GM12878 (cell line): Measurements from ENCODE around the gene SLC24A4. TPM values are rescaled to one million over a fixed set of nuclear protein-coding genes. Genes with fewer than 3 reads are reported as not detected.

Source experiments
- ATAC-seq: fragments of 200-7000 bp; cut with Tn5 transposase; 3 replicates; pipeline ENCODE4 v1.9.1; 2020; ENCODE audit warnings: mild to moderate bottlenecking, moderate library complexity
- BruUV-seq: library from RNA; stranded (reverse); fragments of 400-500 nt; replicated peaks from 2 replicates; lab custom pipeline; 2021; lab: Mats Ljungman, UMichigan
- CTCF ChIA-PET: fragments of 300-600 bp; sonication (Branson Sonifier 250); formaldehyde crosslinking; extraction: SDS; loops from one replicate; lab custom pipeline; 2021; ENCODE audit warnings: inconsistent platforms; lab: Yijun Ruan, JAX
- POLR2A ChIA-PET: fragments of 350-600 bp; formaldehyde crosslinking; extraction: SDS; loops from one replicate; lab custom pipeline; 2021; ENCODE audit warnings: inconsistent platforms; lab: Charles Lee
- RAD21 ChIA-PET: fragments of 300-600 bp; sonication (Branson Sonifier 250); formaldehyde crosslinking; loops from one replicate; lab custom pipeline; 2023; ENCODE audit warnings: antibody characterized with exemption; ENCODE audit not compliant: unreplicated experiment; lab: Charles Lee
- SMC1A ChIA-PET: fragments of 300-600 bp; sonication (Branson Sonifier 250); formaldehyde crosslinking; loops from one replicate; lab custom pipeline; 2023; ENCODE audit not compliant: unreplicated experiment, uncharacterized antibody; lab: Charles Lee
- DNase-seq: peaks from one replicate; pipeline ENCODE4 v3.0.0-alpha.2; 2011; ENCODE audit warnings: low read depth, low spot score
- FAIRE-seq: peaks from 3 replicates; lab custom pipeline; 2011; peaks lifted over from hg19 to GRCh38; lab: Jason Lieb, UNC
- H2AFZ ChIP-seq: 2 replicates; pipeline ENCODE4 v1.6.0; 2011; ENCODE audit warnings: low read depth, low read length, control low read depth; ENCODE audit not compliant: control insufficient read depth
- H3K27ac ChIP-seq: 2 replicates; pipeline ENCODE4 v1.5.1; 2011; ENCODE audit warnings: control low read depth; ENCODE audit not compliant: control insufficient read depth, insufficient read depth
- H3K27me3 ChIP-seq, 2 experiments: replicated peaks in 1 of 2; 2 replicates each; pipeline versions ENCODE4 v1.6.0 to v1.6.1; 2011; ENCODE audit warnings: low read length in 1 of 2; ENCODE audit not compliant: control insufficient read depth in 2 of 2, insufficient read depth in 2 of 2
- H3K36me3 ChIP-seq, 2 experiments: 2 replicates each; pipeline ENCODE4 v1.5.1; 2011; ENCODE audit warnings: low read length in 1 of 2; ENCODE audit not compliant: control insufficient read depth in 2 of 2, insufficient read depth in 2 of 2
- H3K4me1 ChIP-seq: 2 replicates; pipeline ENCODE4 v1.6.1; 2011; ENCODE audit warnings: mild to moderate bottlenecking, low read length, moderate library complexity, mixed read lengths; ENCODE audit not compliant: control insufficient read depth, insufficient read depth
- H3K4me2 ChIP-seq: 2 replicates; pipeline ENCODE4 v1.6.0; 2011; ENCODE audit warnings: control low read depth; ENCODE audit not compliant: control insufficient read depth, insufficient read depth
- H3K4me3 ChIP-seq: fragments of 200-600 bp; sonication (generic); 2 replicates; pipeline ENCODE4 v1.5.1; 2016
- H3K79me2 ChIP-seq: 2 replicates; pipeline ENCODE4 v1.6.0; 2011; ENCODE audit warnings: low read length; ENCODE audit not compliant: control insufficient read depth, insufficient read depth
- H3K9ac ChIP-seq: 2 replicates; pipeline ENCODE4 v1.8.0; 2011; ENCODE audit warnings: low read length, control low read depth, mixed read lengths; ENCODE audit not compliant: control insufficient read depth, insufficient read depth
- H3K9me3 ChIP-seq: replicated peaks from 3 replicates; pipeline ENCODE4 v1.5.1; 2011; ENCODE audit warnings: mild to moderate bottlenecking, low read length; ENCODE audit not compliant: control insufficient read depth, insufficient read depth
- H4K20me1 ChIP-seq: 2 replicates; pipeline ENCODE4 v1.6.0; 2011; ENCODE audit not compliant: control insufficient read depth, insufficient read depth
- BHLHE40 ChIP-seq, 2 experiments: fragments of 450-650 bp in 1 of 2; IDR thresholded peaks; 2 replicates each; pipeline ENCODE4 v1.6.1; 2011 to 2017; ENCODE audit warnings: low read depth in 2 of 2, borderline replicate concordance in 1 of 2, improper control_type of control experiment in 1 of 2, low read length in 1 of 2, mild to moderate bottlenecking in 1 of 2
- CBFB ChIP-seq: IDR thresholded peaks from 2 replicates; pipeline ENCODE4 v1.6.1; 2016; ENCODE audit warnings: antibody characterized with exemption, low read depth
- CBX3 ChIP-seq: fragments of 200-600 bp; sonication (generic); IDR thresholded peaks from 2 replicates; pipeline ENCODE4 v1.6.1; 2016; ENCODE audit warnings: low read depth, borderline replicate concordance
- FOS ChIP-seq: IDR thresholded peaks from 3 replicates; pipeline ENCODE4 v1.6.1; 2011; ENCODE audit warnings: borderline replicate concordance; ENCODE audit not compliant: insufficient read length; ENCODE audit errors: extremely low read depth
- IKZF2 ChIP-seq, 2 experiments: fragments of 450-650 bp; IDR thresholded peaks; 2 replicates each; pipeline ENCODE4 v1.6.1; 2017; ENCODE audit warnings: mild to moderate bottlenecking in 2 of 2, moderate library complexity in 2 of 2
- IRF4 ChIP-seq: IDR thresholded peaks from 2 replicates; pipeline ENCODE4 v1.6.1; 2011; ENCODE audit warnings: low read depth, low read length
- KDM1A ChIP-seq: fragments of 200-600 bp; sonication (generic); IDR thresholded peaks from 2 replicates; pipeline ENCODE4 v1.6.1; 2016; ENCODE audit warnings: borderline replicate concordance
- MEF2A ChIP-seq: IDR thresholded peaks from 2 replicates; pipeline ENCODE4 v1.6.1; 2011; ENCODE audit warnings: low read depth, mild to moderate bottlenecking, low read length, moderate library complexity; ENCODE audit not compliant: insufficient read depth
- NBN ChIP-seq: fragments of 450-650 bp; IDR thresholded peaks from 2 replicates; pipeline ENCODE4 v1.6.1; 2016
- SMAD1 ChIP-seq: fragments of 450-650 bp; IDR thresholded peaks from 2 replicates; pipeline ENCODE4 v1.6.1; 2018; ENCODE audit warnings: mild to moderate bottlenecking, low read depth; ENCODE audit not compliant: partially characterized antibody
- SMC3 ChIP-seq: IDR thresholded peaks from 2 replicates; pipeline ENCODE4 v1.6.1; 2011; ENCODE audit warnings: low read length, improper control_type of control experiment, borderline replicate concordance
- STAT3 ChIP-seq: IDR thresholded peaks from 2 replicates; pipeline ENCODE4 v1.6.1; 2011; ENCODE audit warnings: low read depth, low read length, improper control_type of control experiment
- SUPT20H ChIP-seq: IDR thresholded peaks from 2 replicates; pipeline ENCODE4 v1.6.1; 2011; ENCODE audit warnings: low read depth, mild to moderate bottlenecking, low read length, moderate library complexity, borderline replicate concordance; ENCODE audit not compliant: control insufficient read depth
- ZBTB33 ChIP-seq: fragments of 450-650 bp; IDR thresholded peaks from 2 replicates; pipeline ENCODE4 v1.6.1; 2017; ENCODE audit warnings: mild to moderate bottlenecking
- ZNF207 ChIP-seq: fragments of 450-650 bp; IDR thresholded peaks from 2 replicates; pipeline ENCODE4 v1.6.1; 2014; ENCODE audit warnings: antibody characterized with exemption, mild to moderate bottlenecking, borderline replicate concordance
- ZNF687 ChIP-seq: fragments of 450-650 bp; IDR thresholded peaks from 2 replicates; pipeline ENCODE4 v1.6.1; 2017; ENCODE audit warnings: mild to moderate bottlenecking, moderate library complexity
- WGBS: methylation state at CpG from one replicate; pipeline ENCODE4 v1.1.6; 2016; ENCODE audit warnings: low lambda C conversion rate; ENCODE audit not compliant: insufficient replicate concordance, insufficient coverage; ENCODE audit errors: missing lambda C conversion rate; 5-methylcytosine and 5-hydroxymethylcytosine counted together
- in situ Hi-C: fragments of 300-500 bp; cut with MboI; formaldehyde crosslinking; loops from 9 replicates; pipeline ENCODE4 v1.14.3; 2018; ENCODE audit warnings: mixed read lengths
- intact Hi-C: fragments of 100-400 bp; cut with micrococcal nuclease; formaldehyde crosslinking; loops from one replicate; pipeline ENCODE4 v1.14.2; 2022; ENCODE audit not compliant: unreplicated experiment
- polyA plus RNA-seq, 11 experiments: library from polyadenylated mRNA; depleted of rRNA in 4 of 11; unstranded in 6 of 11; stranded (reverse) in 5 of 11; fragments of >200 nt; fragmentation: Nextera tagmentation in 4 of 11; fragmentation: Illumina TruSeq in 1 of 11; extraction: Ambion mirVana in 4 of 11; extraction: Trizol in 1 of 11; gene quantifications; 1 replicate in 1 of 11; 2 replicates in 10 of 11; pipeline versions ENCODE4 v1.2.1 to v1.2.3, GENCODE V29; 2011 to 2016; ENCODE audit warnings: inconsistent platforms in 2 of 11, missing spikeins in 2 of 11, low read depth in 1 of 11
- total RNA-seq, 4 experiments: library from RNA; depleted of rRNA in 3 of 4; stranded (reverse); fragments of >200 nt in 3 of 4; fragmentation: Illumina TruSeq in 1 of 4; extraction: Trizol in 1 of 4; gene quantifications; 2 replicates each; pipeline versions ENCODE4 v1.2.1 to v1.2.3, GENCODE V29; 2013 to 2021
- TF ChIP-seq, protein P1 (sequence below): IDR thresholded peaks from 2 replicates; pipeline ENCODE4 v1.6.1; 2011; ENCODE audit warnings: borderline replicate concordance, low read depth, mild to moderate bottlenecking, moderate library complexity, low read length; ENCODE audit not compliant: insufficient read depth, poor library complexity, severe bottlenecking

Gene SLC24A4
- total and polyA plus RNA-seq, 10 of the 15 experiments (the other 5 are each of a cell fraction or from before 2014, with no cell fraction given): under 0.01 to 0.46 (median 0.04) TPM; not detected in 5

- intact Hi-C loops: no loop called here
- CTCF ChIA-PET: no interaction called here
- H3K36me3 ChIP-seq: no peaks in the 10 kb centered on the region
- no peaks in the 10 kb centered on the region for H3K27me3 ChIP-seq
- 72% methylated on average over 4 of the region's 4 CpGs for WGBS
- FAIRE-seq (no peak), ATAC-seq (no peak), DNase-seq (no peak)
- H3K79me2 ChIP-seq: no peaks in the 10 kb centered on the region
- no peak overlapping the region for H3K4me2 ChIP-seq
- POLR2A ChIA-PET: interaction anchor here (0.6 to 1.4 kb wide), 2 partner anchors 9 to 36 kb away, joined by 3 read pairs; no protein-coding TSS in a partner anchor
- no peak overlapping the region for H3K4me3 ChIP-seq
- peaks cover 14% of the 10 kb centered on the region for H3K4me1 ChIP-seq
- in situ Hi-C loops: no loop called here
- SMC1A ChIA-PET: interaction anchor here (0.6 to 1.6 kb wide), 4 partner anchors 9 to 46 kb away, joined by 3 to 5 read pairs (median 3); no protein-coding TSS in a partner anchor
- no peaks in the 10 kb centered on the region for H3K9me3 ChIP-seq
- no peak overlapping the region for H2AFZ ChIP-seq
- H3K9ac ChIP-seq: no peak overlapping the region
- no peak overlapping the region for H3K27ac ChIP-seq
- H4K20me1 ChIP-seq: no peaks in the 10 kb centered on the region
- BruUV-seq: no TSS peak
- RAD21 ChIA-PET: no interaction called here
- TF ChIP-seq CBX3 (no peak), MEF2A (no peak), FOS (no peak), ZBTB33 (no peak), IKZF2 (IDR thresholded peaks at IDR 0.05) (no peak), NBN (no peak), ZNF207 (no peak), ZNF687 (no peak), SUPT20H (no peak), KDM1A (no peak), BHLHE40 (IDR thresholded peaks at IDR 0.05; ENCODE audit: borderline replicate concordance in 1 of 2, low read depth in 2 of 2, low read length in 1 of 2) (no peak), STAT3 (no peak), IRF4 (no peak), SMAD1 (no peak), CBFB (no peak), SMC3 (no peak)
- TF ChIP-seq, protein P1, sequence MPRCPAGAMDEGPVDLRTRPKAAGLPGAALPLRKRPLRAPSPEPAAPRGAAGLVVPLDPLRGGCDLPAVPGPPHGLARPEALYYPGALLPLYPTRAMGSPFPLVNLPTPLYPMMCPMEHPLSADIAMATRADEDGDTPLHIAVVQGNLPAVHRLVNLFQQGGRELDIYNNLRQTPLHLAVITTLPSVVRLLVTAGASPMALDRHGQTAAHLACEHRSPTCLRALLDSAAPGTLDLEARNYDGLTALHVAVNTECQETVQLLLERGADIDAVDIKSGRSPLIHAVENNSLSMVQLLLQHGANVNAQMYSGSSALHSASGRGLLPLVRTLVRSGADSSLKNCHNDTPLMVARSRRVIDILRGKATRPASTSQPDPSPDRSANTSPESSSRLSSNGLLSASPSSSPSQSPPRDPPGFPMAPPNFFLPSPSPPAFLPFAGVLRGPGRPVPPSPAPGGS: no peak
Observed at GRCh38 chr14:92503756-92504491, 181.0 kb downstream of the SLC24A4 start.
